ENCODE measurements around the gene TTC33.

- TF ChIP-seq, protein P1, sequence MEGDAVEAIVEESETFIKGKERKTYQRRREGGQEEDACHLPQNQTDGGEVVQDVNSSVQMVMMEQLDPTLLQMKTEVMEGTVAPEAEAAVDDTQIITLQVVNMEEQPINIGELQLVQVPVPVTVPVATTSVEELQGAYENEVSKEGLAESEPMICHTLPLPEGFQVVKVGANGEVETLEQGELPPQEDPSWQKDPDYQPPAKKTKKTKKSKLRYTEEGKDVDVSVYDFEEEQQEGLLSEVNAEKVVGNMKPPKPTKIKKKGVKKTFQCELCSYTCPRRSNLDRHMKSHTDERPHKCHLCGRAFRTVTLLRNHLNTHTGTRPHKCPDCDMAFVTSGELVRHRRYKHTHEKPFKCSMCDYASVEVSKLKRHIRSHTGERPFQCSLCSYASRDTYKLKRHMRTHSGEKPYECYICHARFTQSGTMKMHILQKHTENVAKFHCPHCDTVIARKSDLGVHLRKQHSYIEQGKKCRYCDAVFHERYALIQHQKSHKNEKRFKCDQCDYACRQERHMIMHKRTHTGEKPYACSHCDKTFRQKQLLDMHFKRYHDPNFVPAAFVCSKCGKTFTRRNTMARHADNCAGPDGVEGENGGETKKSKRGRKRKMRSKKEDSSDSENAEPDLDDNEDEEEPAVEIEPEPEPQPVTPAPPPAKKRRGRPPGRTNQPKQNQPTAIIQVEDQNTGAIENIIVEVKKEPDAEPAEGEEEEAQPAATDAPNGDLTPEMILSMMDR (conservative IDR thresholded peaks at IDR 0.05) = no peak
- no peak for TF ChIP-seq EZH2 (IDR thresholded peaks at IDR 0.05; ENCODE audit: low read depth)
Observed at GRCh38 chr5:40667161-40667663, 88.5 kb downstream of the TTC33 start.
